Nephron (organoid): ENCODE data around the gene EHF.
A peak's percentile ranks its signal among the peaks of the same experiment; 100 is the strongest.

ENCODE experiments used
- H3K27ac Mint-ChIP-seq, 3 experiments: 2 replicates each; pipeline ENCODE4 v1.8.0; 2020; ENCODE audit warnings: mixed read lengths in 3 of 3, mild to moderate bottlenecking in 2 of 3, moderate library complexity in 1 of 3
- H3K27me3 Mint-ChIP-seq: 2 replicates; pipeline ENCODE4 v1.8.0; 2021; ENCODE audit warnings: low read depth, mild to moderate bottlenecking, moderate library complexity, mixed read lengths
- H3K36me3 Mint-ChIP-seq: 2 replicates; pipeline ENCODE4 v1.8.0; 2020; ENCODE audit warnings: low read depth, mixed read lengths
- H3K4me1 Mint-ChIP-seq: 2 replicates; pipeline ENCODE4 v1.8.0; 2020; ENCODE audit warnings: mixed read lengths
- H3K4me3 Mint-ChIP-seq, 3 experiments: 2 replicates each; pipeline ENCODE4 v1.8.0; 2020; ENCODE audit warnings: mild to moderate bottlenecking in 3 of 3, mixed read lengths in 3 of 3, moderate library complexity in 2 of 3
- H3K9me3 Mint-ChIP-seq: 2 replicates; pipeline ENCODE4 v1.8.0; 2020; ENCODE audit warnings: mixed read lengths
- CTCF ChIP-seq, 3 experiments: fragments of 200-600 bp; sonication (generic); IDR thresholded peaks; one replicate each; pipeline ENCODE4 v1.5.0; 2021; ENCODE audit warnings: antibody characterized with exemption in 3 of 3; ENCODE audit not compliant: unreplicated experiment in 3 of 3

The EHF gene

GRCh38 chr11:34632105-34632791 lies 11.4 kb downstream of the EHF start:
- Mint-ChIP-seq H3K36me3 (no peaks in the 10 kb centered on the region), H3K27me3 (peaks cover 4% of the 10 kb centered on the region), H3K4me3 (no peak overlapping the region), H3K4me1 (peaks cover 18% of the 10 kb centered on the region), H3K27ac (peak overlapping the region; percentile 22 to 73 (median 31)), H3K9me3 (no peaks in the 10 kb centered on the region)
- no peak for TF ChIP-seq CTCF (IDR thresholded peaks at IDR 0.05; ENCODE audit: unreplicated experiment in 3 of 3)

GRCh38 chr11:34633640-34633989 lies 12.7 kb downstream of the EHF start:
- no peak overlapping the region for H3K4me3 Mint-ChIP-seq
- no peaks in the 10 kb centered on the region for H3K9me3 Mint-ChIP-seq
- no peaks in the 10 kb centered on the region for H3K36me3 Mint-ChIP-seq
- peaks cover 18% of the 10 kb centered on the region for H3K4me1 Mint-ChIP-seq
- no peak overlapping the region for H3K27ac Mint-ChIP-seq
- no peak for TF ChIP-seq CTCF (IDR thresholded peaks at IDR 0.05; ENCODE audit: unreplicated experiment in 3 of 3)
- H3K27me3 Mint-ChIP-seq: peaks cover 4% of the 10 kb centered on the region

- Mint-ChIP-seq H3K36me3 (no peaks in the 10 kb centered on the region), H3K27me3 (peaks cover 4% of the 10 kb centered on the region), H3K4me3 (no peak overlapping the region), H3K9me3 (no peaks in the 10 kb centered on the region), H3K27ac (no peak overlapping the region), H3K4me1 (peaks cover 18% of the 10 kb centered on the region)
- TF ChIP-seq CTCF (IDR thresholded peaks at IDR 0.05; ENCODE audit: unreplicated experiment in 3 of 3): no peak
Measured at GRCh38 chr11:34633990-34634693, 13.2 kb downstream of the EHF start.

- Mint-ChIP-seq H3K4me1 (peaks cover 18% of the 10 kb centered on the region), H3K27ac (no peak overlapping the region), H3K36me3 (no peaks in the 10 kb centered on the region), H3K4me3 (no peak overlapping the region), H3K27me3 (peaks cover 4% of the 10 kb centered on the region), H3K9me3 (no peaks in the 10 kb centered on the region)
- TF ChIP-seq CTCF (IDR thresholded peaks at IDR 0.05; ENCODE audit: unreplicated experiment in 3 of 3): no peak
Measured at GRCh38 chr11:34634694-34635062, 13.8 kb downstream of the EHF start.

- no peak for TF ChIP-seq CTCF (IDR thresholded peaks at IDR 0.05; ENCODE audit: unreplicated experiment in 3 of 3)
- H3K4me1 Mint-ChIP-seq: peaks cover 13% of the 10 kb centered on the region
- no peak overlapping the region for H3K27ac Mint-ChIP-seq
- no peak overlapping the region for H3K4me3 Mint-ChIP-seq
- H3K36me3 Mint-ChIP-seq: no peaks in the 10 kb centered on the region
- H3K9me3 Mint-ChIP-seq: no peaks in the 10 kb centered on the region
- peaks cover 8% of the 10 kb centered on the region for H3K27me3 Mint-ChIP-seq
Measured at GRCh38 chr11:34636127-34636526, 15.2 kb downstream of the EHF start.

- Mint-ChIP-seq H3K27ac (no peak overlapping the region), H3K27me3 (peaks cover 8% of the 10 kb centered on the region), H3K36me3 (no peaks in the 10 kb centered on the region), H3K4me3 (no peak overlapping the region), H3K9me3 (no peaks in the 10 kb centered on the region), H3K4me1 (peaks cover 6% of the 10 kb centered on the region)
- no peak for TF ChIP-seq CTCF (IDR thresholded peaks at IDR 0.05; ENCODE audit: unreplicated experiment in 3 of 3)
Measured at GRCh38 chr11:34637303-34637702, 16.4 kb downstream of the EHF start.
